HuH-7 (cell line): ENCODE measurements around the gene BRCA1.
A peak's percentile ranks its signal among the peaks of the same experiment; 100 is the strongest.
"Not testable (repeated sequence)": the region's sequence is repeated elsewhere in the genome, so short reads cannot be mapped to it uniquely, and the experiment has no call there.

Experiments used
- DNase-seq: peaks from one replicate; pipeline ENCODE4 v3.0.0; 2011; ENCODE audit warnings: low spot score

Gene BRCA1

GRCh38 chr17:43134774-43135453 lies 9.8 kb upstream of the BRCA1 start:
- peak; percentile 57 for DNase-seq

GRCh38 chr17:43133439-43133838 lies 8.3 kb upstream of the BRCA1 start:
- not testable (repeated sequence) for DNase-seq

DNA sequence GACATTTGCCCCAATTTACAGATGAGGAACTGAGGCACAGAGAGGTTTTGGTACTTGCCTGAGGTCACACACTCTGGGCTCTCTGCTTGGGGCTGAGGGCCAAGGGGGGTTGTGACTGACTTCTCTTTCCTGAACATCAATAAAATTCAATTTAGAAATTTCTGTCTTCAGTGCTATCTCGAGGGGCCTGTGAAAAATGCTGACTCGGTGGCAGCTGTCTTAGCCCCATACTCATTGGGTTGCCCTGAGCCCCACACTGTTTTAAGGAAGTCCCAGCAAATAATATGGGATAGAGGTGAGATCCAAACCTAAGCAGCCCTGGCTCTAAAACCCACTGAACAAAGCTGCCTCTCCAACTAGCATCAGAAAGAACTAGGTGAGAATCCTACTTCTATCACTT lies 7.0 kb upstream of the BRCA1 start:
- no peak for DNase-seq

- DNase-seq: no peak
Measured at GRCh38 chr17:43129671-43130010, 4.5 kb upstream of the BRCA1 start.

GRCh38 chr17:43127333-43127876 lies 2.2 kb upstream of the BRCA1 start:
- not testable (repeated sequence) for DNase-seq

DNA sequence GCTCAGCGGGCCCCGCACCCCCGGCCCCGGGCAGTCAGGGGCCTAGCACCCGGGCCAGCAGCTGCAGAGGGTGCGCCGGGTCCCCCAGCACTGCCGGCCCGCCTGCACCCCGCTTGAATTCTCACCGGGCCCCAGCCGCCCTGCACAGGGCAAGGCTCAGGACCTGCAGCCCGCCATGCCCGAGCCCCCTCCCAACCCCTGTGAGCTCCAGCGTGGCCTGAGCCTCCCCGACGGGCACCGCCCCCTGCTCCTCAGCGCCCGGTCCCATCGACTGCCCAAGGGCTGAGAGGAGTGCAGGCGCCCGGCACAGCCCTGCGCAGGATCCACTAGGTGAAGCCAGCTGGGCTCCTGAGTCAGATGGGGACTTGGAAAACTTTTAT lies 1.7 kb upstream of the BRCA1 start:
- no peak for DNase-seq

DNA sequence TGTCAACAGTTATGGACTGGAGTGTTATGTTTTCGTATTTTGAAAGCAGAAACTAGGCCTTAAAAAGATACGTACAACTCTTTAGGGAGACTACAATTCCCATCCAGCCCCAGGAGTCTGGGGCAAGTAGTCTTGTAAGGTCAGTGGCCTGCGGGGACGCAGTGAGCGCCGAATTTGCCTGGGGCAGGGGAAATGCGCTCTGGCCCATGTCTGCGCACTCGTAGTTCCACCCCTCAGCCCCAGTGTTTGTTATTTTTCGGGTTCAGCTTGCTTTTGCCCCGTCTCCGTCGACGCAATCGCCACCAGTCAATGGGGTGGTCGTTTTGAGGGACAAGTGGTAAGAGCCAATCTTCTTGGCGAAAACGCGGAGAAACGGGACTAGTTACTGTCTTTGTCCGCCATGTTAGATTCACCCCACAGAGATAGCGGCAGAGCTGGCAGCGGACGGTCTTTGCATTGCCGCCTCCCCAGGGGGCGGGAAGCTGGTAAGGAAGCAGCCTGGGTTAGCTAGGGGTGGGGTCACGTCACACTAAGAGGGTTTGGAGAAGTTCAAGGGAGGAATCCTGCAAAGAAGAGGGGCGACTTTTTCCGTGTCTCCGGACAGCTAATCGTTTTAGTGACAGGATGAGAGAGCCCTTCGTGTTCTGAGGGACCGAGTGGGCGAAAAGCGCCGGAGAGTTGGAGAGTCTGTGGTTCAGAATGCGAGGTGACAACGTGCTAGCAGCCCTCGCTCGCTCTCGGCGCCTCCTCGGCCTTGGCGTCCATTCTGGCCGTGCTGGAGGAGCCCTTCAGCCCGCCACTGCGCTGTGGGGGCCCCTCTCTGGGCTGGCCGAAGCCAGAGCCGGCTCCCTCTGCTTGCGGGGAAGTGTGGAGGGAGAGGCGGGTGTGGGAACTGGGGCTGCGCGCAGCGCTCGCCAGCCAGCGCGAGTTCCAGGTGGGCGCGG lies 1.1 kb upstream of the BRCA1 start:
- peak; percentile 49 for DNase-seq

DNA sequence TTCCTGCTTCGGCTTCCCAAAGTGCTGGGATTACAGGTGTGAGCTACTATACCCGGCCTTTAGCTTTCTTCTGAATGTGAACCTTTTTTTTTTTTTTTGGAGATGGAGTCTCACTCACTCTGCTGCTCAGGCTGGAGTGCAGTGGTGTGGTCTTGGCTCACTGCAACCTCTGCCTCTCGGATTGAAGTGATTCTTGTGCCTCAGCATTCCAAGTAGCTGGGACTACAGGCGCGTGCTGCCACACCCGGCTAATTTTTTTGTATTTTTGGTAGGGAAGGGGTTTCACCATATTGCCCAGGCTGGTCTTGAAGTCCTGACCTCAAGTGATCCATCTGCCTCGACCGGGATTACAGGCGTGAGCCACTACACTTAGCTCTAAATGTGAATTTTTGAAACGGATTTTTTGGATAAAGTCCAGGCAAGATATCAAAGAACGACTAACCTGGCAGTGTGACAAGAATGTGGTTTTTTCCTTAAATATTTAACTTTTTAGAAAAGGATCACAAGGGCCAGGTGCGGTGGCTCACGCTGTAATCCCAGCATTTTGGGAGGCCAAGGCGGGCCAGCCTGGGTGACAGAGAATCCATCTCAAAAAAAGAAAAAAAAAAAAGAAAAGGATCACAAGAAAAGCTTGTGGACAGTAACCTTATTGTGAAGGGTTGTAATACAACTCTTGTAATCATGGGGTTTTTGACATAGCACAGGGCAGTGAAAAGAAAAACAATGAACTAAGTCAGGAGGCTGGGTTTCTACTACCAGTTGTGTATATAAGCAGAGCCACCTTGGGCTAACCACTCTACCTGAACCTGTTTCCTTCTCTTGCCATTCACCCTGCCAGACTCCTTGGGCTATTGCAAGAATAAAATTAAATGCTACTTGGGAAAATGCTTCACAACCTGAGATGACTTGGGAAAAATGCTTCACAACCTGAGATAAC lies 6.2 kb downstream of the BRCA1 start:
- no peak for DNase-seq

DNA sequence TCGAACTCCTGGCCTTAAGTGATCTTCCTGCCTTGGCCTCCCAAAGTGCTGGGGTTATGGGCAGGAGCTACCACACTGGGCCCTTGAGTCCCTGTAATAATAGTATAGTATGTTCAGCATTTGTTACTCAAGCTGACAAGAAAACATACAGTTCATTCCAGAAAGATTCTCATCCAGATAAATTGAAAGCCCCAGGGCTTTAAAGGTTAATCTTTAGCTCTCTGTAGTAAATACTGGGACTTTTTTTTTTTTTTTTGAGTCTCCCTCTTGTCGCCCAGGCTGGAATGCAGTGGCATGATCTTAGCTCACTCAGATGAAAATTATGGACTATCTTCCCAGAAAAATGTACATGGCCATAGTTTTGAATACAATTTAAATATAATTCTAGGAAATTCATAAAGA lies 11.0 kb downstream of the BRCA1 start:
- DNase-seq: peak; percentile 58

GRCh38 chr17:43106552-43106951 lies 18.6 kb downstream of the BRCA1 start:
- DNase-seq: no peak

DNA sequence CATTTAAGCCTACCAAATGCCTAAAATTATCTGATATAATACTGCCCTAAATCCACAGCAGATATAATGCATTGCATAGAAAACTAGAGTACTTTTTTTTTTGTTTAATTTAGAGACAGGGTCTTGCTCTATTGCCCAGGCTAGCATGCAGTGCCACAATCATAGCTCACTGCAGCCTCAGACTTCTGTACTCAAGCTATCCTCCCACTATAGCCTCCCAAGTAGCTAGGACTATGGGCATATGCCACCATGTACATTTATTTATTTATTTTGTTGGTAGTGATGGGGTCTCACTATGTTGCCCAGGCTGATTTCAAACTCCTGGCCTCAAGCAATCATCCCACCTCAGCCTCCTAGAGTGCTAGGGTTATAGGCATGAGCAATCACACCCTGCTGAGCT lies 20.0 kb downstream of the BRCA1 start:
- no peak for DNase-seq

DNA sequence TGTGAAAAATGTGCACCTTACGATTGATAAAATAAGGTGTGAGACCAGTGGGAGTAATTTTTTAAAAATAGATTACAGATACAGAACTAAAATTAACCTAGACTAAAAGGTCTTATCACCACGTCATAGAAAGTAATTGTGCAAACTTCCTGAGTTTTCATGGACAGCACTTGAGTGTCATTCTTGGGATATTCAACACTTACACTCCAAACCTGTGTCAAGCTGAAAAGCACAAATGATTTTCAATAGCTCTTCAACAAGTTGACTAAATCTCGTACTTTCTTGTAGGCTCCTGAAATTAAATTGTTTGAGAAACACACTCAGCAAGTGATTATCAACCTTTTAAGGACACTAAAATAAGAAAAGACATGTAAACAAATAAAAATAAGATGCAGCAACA lies 20.5 kb downstream of the BRCA1 start:
- no peak for DNase-seq

GRCh38 chr17:43095364-43095763 lies 29.8 kb downstream of the BRCA1 start:
- not testable (repeated sequence) for DNase-seq

GRCh38 chr17:43094129-43094835 lies 30.9 kb downstream of the BRCA1 start:
- DNase-seq: no peak

GRCh38 chr17:43092901-43093300 lies 32.3 kb downstream of the BRCA1 start:
- no peak for DNase-seq

DNA sequence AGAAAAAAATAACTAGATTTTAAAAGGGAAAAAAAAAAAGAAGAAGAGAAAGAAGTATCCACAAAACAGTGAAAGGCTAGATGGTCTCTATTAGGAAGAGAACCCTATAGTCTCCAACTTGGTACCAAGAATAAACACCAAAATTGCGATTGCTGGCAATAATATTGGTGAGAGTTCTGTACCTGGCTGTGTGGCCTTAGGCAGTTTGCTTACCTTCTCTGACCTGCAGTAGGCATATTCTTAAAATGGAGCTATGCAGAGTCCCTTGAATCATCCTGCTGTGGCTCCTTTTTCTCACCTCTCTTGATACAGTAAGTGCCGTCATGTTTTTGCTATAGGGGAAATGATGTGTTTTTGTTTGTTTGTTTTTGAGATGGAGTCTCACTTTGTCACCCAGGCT lies 35.1 kb downstream of the BRCA1 start:
- DNase-seq: no peak

- no peak for DNase-seq
Measured at GRCh38 chr17:43085474-43085873, 39.7 kb downstream of the BRCA1 start.

GRCh38 chr17:43079641-43080302 lies 45.4 kb downstream of the BRCA1 start:
- no peak for DNase-seq

DNA sequence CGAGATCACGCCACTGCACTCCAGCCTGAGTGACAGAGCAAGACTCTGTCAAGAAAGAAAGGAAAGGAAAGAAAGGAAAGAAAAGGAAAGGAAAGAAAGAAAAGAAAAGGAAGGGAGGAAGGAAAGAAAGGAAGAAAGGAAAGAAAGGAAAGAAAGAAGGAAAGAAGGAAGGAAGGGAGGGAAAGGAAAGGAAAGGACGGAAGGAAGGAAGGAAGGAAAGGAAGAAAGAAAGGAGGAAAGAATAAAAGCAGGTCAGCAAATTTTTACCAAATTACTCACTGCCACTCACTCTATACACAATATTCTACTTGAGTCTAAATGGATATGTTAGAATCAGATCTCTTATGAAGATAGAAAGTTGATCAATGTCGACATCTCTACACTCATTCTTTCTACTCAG lies 50.3 kb downstream of the BRCA1 start:
- DNase-seq: no peak

- no peak for DNase-seq
Measured at GRCh38 chr17:43070872-43071271, 54.3 kb downstream of the BRCA1 start.

GRCh38 chr17:43070257-43070656 lies 54.9 kb downstream of the BRCA1 start:
- no peak for DNase-seq
